ENCODE measurements around the gene TSSC4. TPM values are rescaled to one million over a fixed set of nuclear protein-coding genes. Genes with fewer than 3 reads are reported as not detected.

The TSSC4 gene
- total RNA-seq, 4 donors from 2014 or later = 24.2 to 35.5 (median 29.6) TPM

- no peaks in the 10 kb centered on the region for H3K4me1 ChIP-seq
- TF ChIP-seq POLR2A (IDR thresholded peaks at IDR 0.05) = no peak
- no peak for TF ChIP-seq CTCF (IDR thresholded peaks at IDR 0.05)
- intact Hi-C loops (cut with DNase I) = no loop called here
- WGBS, 2 donors = 65 to 80% methylated on average over 4 of the region's 10 CpGs
- H3K4me3 ChIP-seq = no peak overlapping the region
- no peak for DNase-seq
- H3K27me3 ChIP-seq = peaks cover 0 to 49% (median 0%) of the 10 kb centered on the region in 4 donors
- no peaks in the 10 kb centered on the region for H3K36me3 ChIP-seq
- H3K9me3 ChIP-seq = no peaks in the 10 kb centered on the region
- H3K27ac ChIP-seq = no peak overlapping the region
These were observed 35.5 kb downstream of the TSSC4 start for GRCh38 chr11:2436013-2436520.

GRCh38 chr11:2436521-2437031 lies 36.0 kb downstream of the TSSC4 start:
- intact Hi-C loops (cut with DNase I) = no loop called here
- H3K27ac ChIP-seq = no peak overlapping the region
- WGBS, 2 donors = 68% methylated on average over 5 of the region's 13 CpGs; no CpG with 5 or more reads in 1 of the 2 donors
- H3K36me3 ChIP-seq = no peaks in the 10 kb centered on the region
- TF ChIP-seq CTCF (IDR thresholded peaks at IDR 0.05) = no peak
- no peak for TF ChIP-seq POLR2A (IDR thresholded peaks at IDR 0.05)
- H3K4me3 ChIP-seq = no peak overlapping the region
- DNase-seq = no peak
- no peaks in the 10 kb centered on the region for H3K9me3 ChIP-seq
- H3K4me1 ChIP-seq = no peaks in the 10 kb centered on the region
- peaks cover 0 to 54% (median 0%) of the 10 kb centered on the region in 4 donors for H3K27me3 ChIP-seq

- TF ChIP-seq CTCF (IDR thresholded peaks at IDR 0.05) (no peak), POLR2A (IDR thresholded peaks at IDR 0.05) (no peak)
- H3K4me1 ChIP-seq = no peaks in the 10 kb centered on the region
- WGBS, 2 donors = 71 to 87% methylated on average over 2 to 4 of the region's 4 CpGs
- H3K9me3 ChIP-seq = no peaks in the 10 kb centered on the region
- H3K4me3 ChIP-seq = no peak overlapping the region
- H3K27me3 ChIP-seq = peaks cover 0 to 59% (median 0%) of the 10 kb centered on the region in 4 donors
- no peak for DNase-seq
- intact Hi-C loops (cut with DNase I) = no loop called here
- no peaks in the 10 kb centered on the region for H3K36me3 ChIP-seq
- H3K27ac ChIP-seq = no peak overlapping the region
These were observed 37.0 kb downstream of the TSSC4 start for GRCh38 chr11:2437516-2437915.

GRCh38 chr11:2439820-2440219 lies 39.3 kb downstream of the TSSC4 start:
- no peak for DNase-seq
- peaks cover 0 to 76% (median 0%) of the 10 kb centered on the region in 4 donors for H3K27me3 ChIP-seq
- intact Hi-C loops (cut with DNase I) = no loop called here

More at GRCh38 chr11:2439820-2440219, 39.3 kb downstream of the TSSC4 start:
- no peak for TF ChIP-seq POLR2A (IDR thresholded peaks at IDR 0.05)
- no peak for TF ChIP-seq CTCF (IDR thresholded peaks at IDR 0.05)
- no peak overlapping the region for H3K4me3 ChIP-seq
- H3K36me3 ChIP-seq = no peaks in the 10 kb centered on the region
- WGBS, 2 donors = 83 to 89% methylated on average over 3 of the region's 3 CpGs
- H3K27ac ChIP-seq = no peak overlapping the region
- H3K9me3 ChIP-seq = no peaks in the 10 kb centered on the region
- H3K4me1 ChIP-seq = peaks cover 2 to 10% (median 3%) of the 10 kb centered on the region in 3 donors
